Measurements from ENCODE around the gene RASAL2. TPM values are rescaled to one million over a fixed set of nuclear protein-coding genes. Genes with fewer than 3 reads are reported as not detected.
A peak's percentile ranks its signal among the peaks of the same experiment; 100 is the strongest.

RASAL2 gene
- total RNA-seq, 1 experiment from 2014 or later: 36.8 TPM

DNA sequence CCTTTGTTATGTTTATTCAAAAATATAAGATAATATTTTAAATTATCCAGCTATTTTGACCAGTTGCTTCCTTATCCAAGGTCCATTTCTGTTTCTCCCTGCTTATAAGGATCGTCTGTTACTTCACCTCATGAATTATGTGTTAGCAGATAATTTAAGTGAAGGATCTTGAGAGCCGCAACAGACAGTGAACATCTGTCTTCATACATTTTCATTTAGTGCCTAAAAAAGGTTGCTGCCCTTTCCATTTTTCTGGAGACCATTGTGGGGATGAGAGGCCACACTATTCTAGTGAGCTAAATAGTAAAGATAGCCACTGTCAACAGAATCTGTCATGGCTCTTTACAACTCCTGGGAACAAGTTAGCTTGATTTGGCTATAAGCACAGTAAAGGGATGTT, 248.8 kb downstream of the RASAL2 start:
- ChIA-PET POLR2A (no interaction called here), CTCF (no interaction called here)
- TF ChIP-seq, protein P1, sequence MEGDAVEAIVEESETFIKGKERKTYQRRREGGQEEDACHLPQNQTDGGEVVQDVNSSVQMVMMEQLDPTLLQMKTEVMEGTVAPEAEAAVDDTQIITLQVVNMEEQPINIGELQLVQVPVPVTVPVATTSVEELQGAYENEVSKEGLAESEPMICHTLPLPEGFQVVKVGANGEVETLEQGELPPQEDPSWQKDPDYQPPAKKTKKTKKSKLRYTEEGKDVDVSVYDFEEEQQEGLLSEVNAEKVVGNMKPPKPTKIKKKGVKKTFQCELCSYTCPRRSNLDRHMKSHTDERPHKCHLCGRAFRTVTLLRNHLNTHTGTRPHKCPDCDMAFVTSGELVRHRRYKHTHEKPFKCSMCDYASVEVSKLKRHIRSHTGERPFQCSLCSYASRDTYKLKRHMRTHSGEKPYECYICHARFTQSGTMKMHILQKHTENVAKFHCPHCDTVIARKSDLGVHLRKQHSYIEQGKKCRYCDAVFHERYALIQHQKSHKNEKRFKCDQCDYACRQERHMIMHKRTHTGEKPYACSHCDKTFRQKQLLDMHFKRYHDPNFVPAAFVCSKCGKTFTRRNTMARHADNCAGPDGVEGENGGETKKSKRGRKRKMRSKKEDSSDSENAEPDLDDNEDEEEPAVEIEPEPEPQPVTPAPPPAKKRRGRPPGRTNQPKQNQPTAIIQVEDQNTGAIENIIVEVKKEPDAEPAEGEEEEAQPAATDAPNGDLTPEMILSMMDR (IDR thresholded peaks at IDR 0.05; ENCODE audit: insufficient read depth in 1 of 2, low read depth in 1 of 2, low read length in 1 of 2, severe bottlenecking in 1 of 2, unreplicated experiment in 1 of 2): no peak
- Histone ChIP-seq H3K4me3 (ENCODE audit: low read depth, low read length) (no peak overlapping the region), H3K36me3 (ENCODE audit: control insufficient read depth, insufficient read depth, low read length) (no peaks in the 10 kb centered on the region), H3K27me3 (replicated peaks; ENCODE audit: control insufficient read depth, insufficient read depth, low read length) (no peaks in the 10 kb centered on the region), H3K9me3 (no peaks in the 10 kb centered on the region), H3K4me1 (peaks cover 30% of the 10 kb centered on the region)
- Mint-ChIP-seq H3K36me3 (ENCODE audit: insufficient read depth, unreplicated experiment) (peaks cover 6% of the 10 kb centered on the region), H3K27ac (ENCODE audit: unreplicated experiment) (no peak overlapping the region), H3K27me3 (ENCODE audit: insufficient read depth, unreplicated experiment) (no peaks in the 10 kb centered on the region), H3K4me1 (ENCODE audit: low read depth, unreplicated experiment) (peaks cover 35% of the 10 kb centered on the region), H3K4me3 (ENCODE audit: unreplicated experiment) (no peak overlapping the region), H3K9me3 (ENCODE audit: unreplicated experiment) (no peaks in the 10 kb centered on the region)
- intact Hi-C loops (cut with micrococcal nuclease; ENCODE audit: unreplicated experiment): no loop called here
- no peak for DNase-seq
- BruUV-seq (replicated peaks): no TSS peak

DNA sequence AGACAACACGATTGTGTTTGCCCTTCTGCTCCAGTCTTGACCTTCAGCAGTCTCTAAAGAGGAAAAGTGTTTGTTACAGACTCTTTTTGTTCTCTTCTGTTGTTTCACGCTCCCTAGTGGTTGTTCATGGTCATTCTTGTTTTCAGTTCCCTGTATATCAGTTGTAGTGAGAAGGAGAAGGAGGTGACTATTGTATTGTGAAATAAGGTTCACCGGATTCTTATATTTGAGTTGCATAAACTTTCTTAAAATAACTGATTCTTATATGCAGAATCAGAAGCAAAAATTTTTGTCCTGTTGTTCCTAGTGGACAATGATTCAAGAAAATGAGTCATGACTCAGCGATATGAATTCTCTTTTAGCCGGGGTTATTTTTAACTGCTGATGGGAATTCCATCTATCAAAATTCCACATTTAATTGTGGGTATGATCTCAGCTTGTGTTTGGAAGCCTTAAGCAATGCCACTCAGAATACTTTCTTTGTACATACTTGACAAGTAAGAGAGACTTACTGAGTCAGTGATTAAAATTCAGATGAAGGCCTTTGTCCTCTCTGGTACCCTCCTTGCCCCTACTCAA, 250.7 kb downstream of the RASAL2 start:
- H3K9me3 Mint-ChIP-seq (ENCODE audit: unreplicated experiment): no peaks in the 10 kb centered on the region

DNA sequence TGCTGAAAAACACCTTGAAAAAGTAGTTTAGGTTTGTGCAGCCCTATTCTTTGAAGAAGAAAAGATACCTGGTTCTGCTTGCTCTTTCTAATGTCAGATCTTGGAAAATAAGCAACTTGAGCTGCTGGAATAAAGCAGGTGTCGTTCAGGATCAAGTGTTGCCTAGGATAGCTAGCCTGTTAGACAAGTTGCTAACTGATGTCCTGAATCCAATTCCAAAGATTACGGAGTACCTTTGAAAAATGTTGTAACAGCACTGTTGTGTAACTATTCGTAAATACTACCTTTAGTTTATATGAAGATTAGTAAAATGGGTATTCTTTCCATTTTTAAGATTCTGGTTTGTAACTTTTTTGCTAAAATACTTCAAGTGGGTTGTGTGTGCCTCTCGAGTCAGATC, 251.3 kb downstream of the RASAL2 start:
- intact Hi-C loops (cut with micrococcal nuclease; ENCODE audit: unreplicated experiment): loop anchor here (2.0 kb wide), 2 partner anchors 24 to 34 kb away; no protein-coding TSS in a partner anchor
- Histone ChIP-seq H3K9me3 (no peaks in the 10 kb centered on the region), H3K36me3 (ENCODE audit: control insufficient read depth, insufficient read depth, low read length) (no peaks in the 10 kb centered on the region), H3K27me3 (replicated peaks; ENCODE audit: control insufficient read depth, insufficient read depth, low read length) (no peaks in the 10 kb centered on the region), H3K4me1 (peaks cover 30% of the 10 kb centered on the region), H3K4me3 (ENCODE audit: low read depth, low read length) (no peak overlapping the region)
- BruUV-seq (replicated peaks): no TSS peak
- CTCF ChIA-PET: interaction anchor here (0.7 to 2.0 kb wide), 6 partner anchors 10 to 313 kb away, joined by 3 to 9 read pairs (median 3); no protein-coding TSS in a partner anchor
- POLR2A ChIA-PET: no interaction called here
- Mint-ChIP-seq H3K4me1 (ENCODE audit: low read depth, unreplicated experiment) (peaks cover 36% of the 10 kb centered on the region), H3K4me3 (ENCODE audit: unreplicated experiment) (peak overlapping the region; percentile 23), H3K36me3 (ENCODE audit: insufficient read depth, unreplicated experiment) (peaks cover 11% of the 10 kb centered on the region), H3K27me3 (ENCODE audit: insufficient read depth, unreplicated experiment) (no peaks in the 10 kb centered on the region), H3K27ac (ENCODE audit: unreplicated experiment) (peak overlapping the region; percentile 79), H3K9me3 (ENCODE audit: unreplicated experiment) (no peaks in the 10 kb centered on the region)
- peak in 1 of 2 experiments; percentile 40 for DNase-seq
- TF ChIP-seq, protein P1 (IDR thresholded peaks at IDR 0.05; ENCODE audit: insufficient read depth in 1 of 2, low read depth in 1 of 2, low read length in 1 of 2, severe bottlenecking in 1 of 2, unreplicated experiment in 1 of 2): no peak

More for the DNA sequence above, 250.7 kb downstream of the RASAL2 start:
- H3K27ac Mint-ChIP-seq (ENCODE audit: unreplicated experiment): peak overlapping the region; percentile 79
- no peaks in the 10 kb centered on the region for H3K27me3 Mint-ChIP-seq (ENCODE audit: insufficient read depth, unreplicated experiment)
- H3K36me3 Mint-ChIP-seq (ENCODE audit: insufficient read depth, unreplicated experiment): peaks cover 6% of the 10 kb centered on the region
- peaks cover 30% of the 10 kb centered on the region for H3K4me1 ChIP-seq
- H3K4me1 Mint-ChIP-seq (ENCODE audit: low read depth, unreplicated experiment): peaks cover 35% of the 10 kb centered on the region
- TF ChIP-seq, protein P1 (IDR thresholded peaks at IDR 0.05; ENCODE audit: insufficient read depth in 1 of 2, low read depth in 1 of 2, low read length in 1 of 2, severe bottlenecking in 1 of 2, unreplicated experiment in 1 of 2): peak; percentile 25 to 29
- no TSS peak for BruUV-seq (replicated peaks)
- H3K4me3 Mint-ChIP-seq (ENCODE audit: unreplicated experiment): no peak overlapping the region
- H3K36me3 ChIP-seq (ENCODE audit: control insufficient read depth, insufficient read depth, low read length): no peaks in the 10 kb centered on the region
- POLR2A ChIA-PET: no interaction called here
- H3K4me3 ChIP-seq (ENCODE audit: low read depth, low read length): no peak overlapping the region
- intact Hi-C loops (cut with micrococcal nuclease; ENCODE audit: unreplicated experiment): loop anchor here (2.0 kb wide), 2 partner anchors 24 to 34 kb away; no protein-coding TSS in a partner anchor
- CTCF ChIA-PET: interaction anchor here (1.0 to 2.0 kb wide), 2 partner anchors 10 to 20 kb away, joined by 3 to 8 read pairs; no protein-coding TSS in a partner anchor
- H3K27me3 ChIP-seq (replicated peaks; ENCODE audit: control insufficient read depth, insufficient read depth, low read length): no peaks in the 10 kb centered on the region
- no peaks in the 10 kb centered on the region for H3K9me3 ChIP-seq
- peak in 1 of 2 experiments; percentile 19 for DNase-seq
